Loucy (cell line): ENCODE results near the gene FAM162A.

Source experiments
- CTCF ChIP-seq: fragments of 200-600 bp; sonication (generic); conservative IDR thresholded peaks from 2 replicates; pipeline ENCODE4 v1.5.1; 2014; ENCODE audit warnings: mild to moderate bottlenecking, antibody characterized with exemption, low read length
- EZH2phosphoT487 ChIP-seq: fragments of 200-600 bp; IDR thresholded peaks from 2 replicates; pipeline ENCODE4 v1.6.1; 2018; ENCODE audit warnings: antibody characterized with exemption, mild to moderate bottlenecking, moderate library complexity, borderline replicate concordance

- no peak for TF ChIP-seq CTCF
- no peak for TF ChIP-seq EZH2phosphoT487
These were observed 905 bp upstream of the FAM162A start, which contains the start of gene MIX23 for GRCh38 chr3:122382888-122383666.
